GM19240 (cell line): ENCODE results near the gene EN2.

Experiments
- DNase-seq: peaks from one replicate; pipeline ENCODE4 v3.0.0; 2011; ENCODE audit warnings: low spot score; ENCODE audit not compliant: insufficient read length

Gene EN2

DNA sequence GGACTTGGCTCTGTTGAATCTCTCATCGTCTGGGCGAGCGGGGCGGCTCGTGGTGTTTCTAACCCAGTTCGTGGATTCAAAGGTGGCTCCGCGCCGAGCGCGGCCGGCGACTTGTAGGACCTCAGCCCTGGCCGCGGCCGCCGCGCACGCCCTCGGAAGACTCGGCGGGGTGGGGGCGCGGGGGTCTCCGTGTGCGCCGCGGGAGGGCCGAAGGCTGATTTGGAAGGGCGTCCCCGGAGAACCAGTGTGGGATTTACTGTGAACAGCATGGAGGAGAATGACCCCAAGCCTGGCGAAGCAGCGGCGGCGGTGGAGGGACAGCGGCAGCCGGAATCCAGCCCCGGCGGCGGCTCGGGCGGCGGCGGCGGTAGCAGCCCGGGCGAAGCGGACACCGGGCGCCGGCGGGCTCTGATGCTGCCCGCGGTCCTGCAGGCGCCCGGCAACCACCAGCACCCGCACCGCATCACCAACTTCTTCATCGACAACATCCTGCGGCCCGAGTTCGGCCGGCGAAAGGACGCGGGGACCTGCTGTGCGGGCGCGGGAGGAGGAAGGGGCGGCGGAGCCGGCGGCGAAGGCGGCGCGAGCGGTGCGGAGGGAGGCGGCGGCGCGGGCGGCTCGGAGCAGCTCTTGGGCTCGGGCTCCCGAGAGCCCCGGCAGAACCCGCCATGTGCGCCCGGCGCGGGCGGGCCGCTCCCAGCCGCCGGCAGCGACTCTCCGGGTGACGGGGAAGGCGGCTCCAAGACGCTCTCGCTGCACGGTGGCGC lies at the start of gene EN2:
Gene EN2 (plus strand): TSS at position 19 of the 767 bp plus-strand sequence. CDS start 249 bp downstream, at position 268.
- DNase-seq: no peak

GRCh38 chr7:155408651-155409586 lies 49.0 kb upstream of the EN2 start:
- DNase-seq: no peak

DNA sequence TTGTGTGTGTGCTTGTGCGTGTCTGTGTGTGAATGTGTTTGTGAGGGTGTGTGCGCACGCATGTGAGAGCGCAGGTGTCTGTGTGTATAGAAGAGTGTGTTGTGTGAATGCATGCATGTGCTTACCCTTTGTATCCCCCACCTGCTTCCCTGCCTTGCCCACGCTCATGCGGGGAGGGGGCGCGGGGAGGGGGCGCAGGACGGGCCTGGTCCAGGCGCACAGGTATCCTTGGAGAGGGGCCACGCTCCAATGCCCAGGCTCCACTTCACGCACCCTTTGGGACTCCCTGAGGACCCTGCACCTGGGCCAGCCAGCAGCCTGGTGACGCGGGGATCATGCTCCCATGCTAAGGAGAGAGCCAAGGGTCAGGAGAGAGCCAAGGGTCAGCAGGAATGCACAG lies 47.9 kb upstream of the EN2 start:
- DNase-seq: no peak

- no peak for DNase-seq
These were observed 47.5 kb upstream of the EN2 start for GRCh38 chr7:155410431-155410830.

DNA sequence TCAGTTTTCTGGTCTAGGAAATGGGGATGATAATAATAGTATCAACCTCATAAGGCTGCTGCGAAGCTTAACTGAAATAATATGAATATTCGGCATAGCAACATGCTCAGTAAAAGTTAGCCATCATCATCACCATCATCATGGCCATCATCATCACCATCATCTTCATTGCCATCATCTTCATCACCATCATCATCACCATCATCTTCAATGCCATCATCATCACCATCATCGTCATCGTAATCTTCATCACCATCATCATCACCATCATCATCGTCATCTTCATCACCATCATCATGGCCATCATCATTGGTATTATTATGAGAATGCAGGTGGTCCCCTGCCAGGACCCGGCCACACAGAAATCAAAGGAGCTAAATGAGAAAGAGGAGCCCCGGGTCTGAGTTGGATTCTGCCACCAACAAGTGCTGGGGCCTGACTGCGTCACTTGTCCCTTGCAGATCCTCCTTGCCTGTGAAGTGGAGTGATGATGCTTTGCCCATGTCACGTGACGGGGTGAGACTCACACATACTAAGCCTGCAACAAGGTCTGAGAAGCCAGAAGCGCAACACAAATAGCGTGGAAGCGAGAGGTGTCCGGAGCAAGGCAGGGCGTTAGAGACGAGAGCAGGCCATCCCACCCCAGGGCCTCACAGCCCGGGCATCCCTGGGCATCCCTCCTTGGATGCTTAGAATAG lies 46.1 kb upstream of the EN2 start:
- DNase-seq: no peak

GRCh38 chr7:155412416-155413253 lies 45.3 kb upstream of the EN2 start:
- peak; percentile 80 for DNase-seq

DNA sequence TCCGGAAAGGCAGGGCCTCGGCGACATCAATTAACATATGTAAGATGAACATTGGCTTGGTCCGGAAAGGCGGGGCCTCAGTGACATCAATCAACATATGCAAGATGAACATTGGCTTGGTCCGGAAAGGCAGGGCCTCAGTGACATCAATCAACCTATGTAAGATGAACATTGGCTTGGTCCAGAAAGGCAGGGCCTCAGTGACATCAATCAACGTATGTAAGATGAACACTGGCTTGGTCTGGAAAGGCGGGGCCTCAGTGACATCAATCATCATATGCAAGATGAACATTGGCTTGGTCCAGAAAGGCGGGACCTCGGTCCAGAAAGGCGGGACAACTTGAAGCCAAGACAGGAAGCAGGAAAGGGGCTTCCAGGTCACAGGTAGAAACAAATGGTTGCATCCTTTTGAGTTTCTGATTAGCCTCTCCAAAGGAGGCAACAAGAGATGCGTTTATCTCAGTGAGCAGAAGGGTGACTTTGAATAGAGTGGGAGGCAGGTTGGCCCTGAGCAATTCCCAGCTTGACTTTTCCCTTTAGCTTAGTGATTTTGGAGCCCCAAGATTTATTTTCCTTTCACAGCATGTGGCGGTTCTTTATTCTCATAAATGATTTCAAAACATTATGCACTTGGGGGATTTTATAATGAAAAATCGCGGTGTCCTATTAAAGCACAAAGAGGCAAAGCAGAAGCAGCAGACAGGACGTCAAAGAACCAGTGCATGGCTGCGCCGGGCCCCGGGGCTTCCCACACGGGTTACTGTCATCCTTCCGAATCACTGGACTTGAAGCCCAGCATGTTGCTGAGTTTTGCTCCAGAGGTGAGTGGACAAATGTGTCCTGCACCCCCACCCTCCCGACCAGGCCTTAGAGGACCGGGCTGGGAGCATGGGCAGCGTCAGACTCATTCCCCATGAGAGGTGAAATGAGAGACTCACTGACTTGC lies 43.1 kb upstream of the EN2 start:
- DNase-seq: no peak

- no peak for DNase-seq
These were observed 41.1 kb upstream of the EN2 start for GRCh38 chr7:155416646-155417380.

GRCh38 chr7:155418304-155418703 lies 39.6 kb upstream of the EN2 start:
- no peak for DNase-seq

DNA sequence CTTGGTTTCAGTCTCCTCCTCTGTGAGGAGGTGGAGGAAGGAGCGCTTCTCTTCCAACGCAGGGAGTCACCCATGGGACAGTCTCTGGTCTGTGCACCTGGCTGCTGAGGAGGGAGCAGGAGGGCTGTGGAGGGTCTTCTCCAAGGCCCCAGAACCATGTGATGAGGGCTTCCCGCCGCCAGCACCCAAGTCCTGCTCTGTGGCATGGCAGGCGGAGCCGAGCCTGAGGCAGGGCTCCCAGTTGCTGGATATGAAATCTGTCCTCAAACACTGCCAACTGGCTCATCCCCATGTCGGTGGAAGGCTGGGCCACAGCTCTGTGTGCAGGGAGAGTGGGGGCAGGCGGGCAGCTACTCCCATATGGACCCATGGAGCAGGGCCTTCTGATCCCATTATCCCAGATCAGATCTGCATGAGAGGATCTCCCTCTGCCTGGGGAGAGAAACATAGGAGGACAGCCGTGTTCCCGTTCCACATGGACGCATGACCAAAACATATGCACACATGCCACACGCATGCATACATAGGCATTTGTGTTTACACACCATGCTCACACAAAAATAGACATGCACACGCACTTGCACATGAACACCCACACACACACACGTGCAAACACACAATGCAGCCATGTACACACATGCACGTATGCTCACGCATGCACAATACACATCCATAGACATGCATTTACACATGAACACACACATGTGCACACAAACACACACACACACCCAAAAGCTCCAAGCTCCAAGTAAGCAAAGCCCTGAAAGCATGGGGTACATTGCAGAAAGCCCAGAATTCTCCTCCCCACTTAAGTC lies 38.8 kb upstream of the EN2 start:
- no peak for DNase-seq

DNA sequence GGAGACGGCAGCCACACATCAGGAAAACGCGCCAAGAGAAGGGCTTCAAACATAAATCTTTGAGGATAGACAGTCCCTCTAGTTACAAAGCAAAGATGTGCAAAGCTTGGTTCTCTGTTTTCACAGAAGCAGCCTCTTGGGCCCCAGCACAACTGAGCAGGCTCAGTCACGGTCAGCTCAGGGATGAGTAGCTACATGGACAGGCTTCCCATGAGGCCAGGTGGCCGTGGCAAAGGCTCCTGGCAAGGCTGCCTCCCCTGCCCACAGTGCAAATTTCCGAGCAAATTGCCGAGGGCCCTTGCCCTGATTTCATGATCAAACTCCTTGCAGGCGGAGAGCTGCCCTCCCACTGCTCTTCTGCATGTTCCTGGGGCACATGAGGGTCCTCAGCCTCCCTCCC lies 37.8 kb upstream of the EN2 start:
- no peak for DNase-seq

GRCh38 chr7:155422151-155422550 lies 35.8 kb upstream of the EN2 start:
- DNase-seq: no peak

DNA sequence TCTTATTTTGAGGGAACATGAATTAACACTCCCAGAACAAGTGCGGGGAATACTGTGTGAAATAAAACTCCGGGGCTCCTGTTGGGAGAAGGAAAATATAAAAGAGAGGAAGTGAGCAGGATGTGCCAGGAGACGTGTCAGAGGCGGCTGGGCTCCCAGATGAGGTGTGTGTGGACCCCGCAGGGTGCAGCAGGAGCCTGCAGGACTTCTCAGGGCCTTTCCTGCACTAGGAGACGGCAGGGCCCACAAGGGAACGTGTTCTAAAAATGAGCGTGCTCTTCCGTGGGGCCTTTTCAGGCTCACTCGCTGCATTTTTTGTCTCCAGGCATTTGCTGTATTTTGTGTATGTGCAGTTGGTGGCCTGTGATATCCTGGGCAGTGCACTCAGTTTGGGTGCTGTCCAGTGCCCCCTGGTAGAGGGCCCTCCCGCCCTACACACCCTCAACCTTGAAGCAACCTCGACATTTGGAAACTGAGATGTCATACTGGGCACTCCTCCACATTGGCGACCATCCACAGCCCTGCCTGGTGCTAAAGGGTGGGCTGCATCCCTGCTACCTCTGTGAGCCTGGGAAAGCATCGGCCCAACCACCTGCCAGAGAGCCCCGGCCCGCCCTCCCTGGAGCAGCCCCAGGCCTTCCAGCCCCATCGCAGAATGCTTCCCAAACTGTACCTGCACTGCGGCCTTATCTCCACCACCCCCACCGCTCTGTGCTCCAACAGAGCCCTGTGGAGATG lies 35.2 kb upstream of the EN2 start:
- DNase-seq: no peak

- no peak for DNase-seq
These were observed 34.3 kb upstream of the EN2 start for GRCh38 chr7:155423337-155424285.

- DNase-seq: no peak
These were observed 33.5 kb upstream of the EN2 start for GRCh38 chr7:155424301-155425010.

DNA sequence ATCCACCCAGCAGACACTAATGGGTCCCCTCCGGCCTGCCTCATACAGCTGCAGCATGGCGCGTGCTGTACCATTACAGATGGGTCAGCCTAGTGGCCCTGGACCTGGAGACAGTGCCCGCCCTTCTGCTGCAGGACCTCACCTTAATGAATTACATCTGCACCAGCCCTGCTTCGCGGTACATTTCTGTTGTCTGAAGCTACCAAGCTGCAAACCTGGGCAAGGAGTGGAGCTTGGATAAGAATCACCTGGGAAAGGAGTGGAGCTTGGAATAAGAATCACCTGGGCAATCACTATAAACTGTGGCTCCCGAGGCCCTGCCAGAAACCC lies 33.0 kb upstream of the EN2 start:
- DNase-seq: no peak
